Thyroid gland (tissue), 4 donors: Measurements from ENCODE around the gene LIN54. TPM values are rescaled to one million over a fixed set of nuclear protein-coding genes. Genes with fewer than 3 reads are reported as not detected.
A peak's percentile ranks its signal among the peaks of the same experiment; 100 is the strongest.

ENCODE experiments used
- DNase-seq, 2 donors: peaks; one replicate each; pipeline ENCODE4 v3.0.0-alpha.2; 2019
- H3K27ac ChIP-seq, 3 donors: fragments of 200-600 bp; sonication (generic); 1 replicate in 2 of 3; 2 replicates in 1 of 3; pipeline ENCODE4 v1.5.1; 2016 to 2019; ENCODE audit warnings: mild to moderate bottlenecking in 1 of 3, moderate library complexity in 1 of 3
- H3K27me3 ChIP-seq: fragments of 200-600 bp; sonication (generic); one replicate; pipeline ENCODE4 v1.5.1; 2019
- H3K36me3 ChIP-seq, 2 donors: fragments of 200-600 bp; sonication (generic); one replicate each; pipeline ENCODE4 v1.5.1; 2016 to 2019
- H3K4me1 ChIP-seq, 2 donors: fragments of 200-600 bp; sonication (generic); one replicate each; pipeline ENCODE4 v1.5.1; 2017 to 2019
- H3K4me3 ChIP-seq, 3 donors: fragments of 200-600 bp; sonication (generic); replicated peaks in 1 of 3; 1 replicate in 2 of 3; 2 replicates in 1 of 3; pipeline ENCODE4 v1.5.1; 2016; ENCODE audit warnings: mild to moderate bottlenecking in 1 of 3
- H3K9me3 ChIP-seq: fragments of 200-600 bp; sonication (generic); one replicate; pipeline ENCODE4 v1.5.1; 2017
- CTCF ChIP-seq, 6 experiments: fragments of 200-600 bp in 3 of 6; fragments of 450-650 bp in 3 of 6; sonication (generic) in 3 of 6; IDR thresholded peaks; one replicate each; pipeline ENCODE4 v1.5.1; 2016 to 2019; ENCODE audit warnings: antibody characterized with exemption in 6 of 6, mild to moderate bottlenecking in 2 of 6, inconsistent platforms in 1 of 6, moderate library complexity in 1 of 6
- POLR2A ChIP-seq, 2 donors: fragments of 450-650 bp; IDR thresholded peaks; one replicate each; pipeline ENCODE4 v1.6.1; 2017; ENCODE audit warnings: antibody characterized with exemption in 2 of 2, mild to moderate bottlenecking in 2 of 2, moderate library complexity in 1 of 2
- WGBS, 2 donors: methylation state at CpG; one replicate each; pipeline ENCODE4 v1.1.5; 2017; 5-methylcytosine and 5-hydroxymethylcytosine counted together
- intact Hi-C: fragments of 100-400 bp; cut with DNase I; formaldehyde crosslinking; loops from one replicate; pipeline ENCODE4 v1.15.1; 2023
- total RNA-seq, 4 donors: library from RNA; depleted of rRNA; stranded (reverse); fragments of >200 nt; gene quantifications; one replicate each; pipeline ENCODE4 v1.2.3, GENCODE V29; 2016

LIN54 gene
- total RNA-seq, 4 donors from 2014 or later: 14.8 to 20.8 (median 18.1) TPM

GRCh38 chr4:82893942-82894341, 116.7 kb downstream of the LIN54 start:
- WGBS, 2 donors: 77 to 79% methylated on average over 3 of the region's 3 CpGs
- Histone ChIP-seq H3K4me1 (peaks cover 17 to 18% of the 10 kb centered on the region in 2 donors), H3K9me3 (no peaks in the 10 kb centered on the region), H3K4me3 (no peak overlapping the region), H3K27me3 (no peaks in the 10 kb centered on the region), H3K36me3 (peaks cover 11 to 15% of the 10 kb centered on the region in 2 donors), H3K27ac (no peak overlapping the region)
- intact Hi-C loops: loop anchor here (5.0 kb wide), 2 partner anchors 118 to 138 kb away; partner anchors contain the start of gene LIN54
- no peak for DNase-seq
- no peak for TF ChIP-seq CTCF (IDR thresholded peaks at IDR 0.05)
- TF ChIP-seq POLR2A (IDR thresholded peaks at IDR 0.05): no peak

- no peak overlapping the region for H3K4me3 ChIP-seq
Observed at GRCh38 chr4:82892467-82892802, 118.2 kb downstream of the LIN54 start.

GRCh38 chr4:82891707-82892466, 118.7 kb downstream of the LIN54 start:
- peaks cover 11 to 15% of the 10 kb centered on the region in 2 donors for H3K36me3 ChIP-seq
- H3K4me3 ChIP-seq: peak overlapping the region; percentile 38 to 92 (median 70)
- peak overlapping the region; percentile 94 to 98 (median 98) for H3K27ac ChIP-seq
- no peak for TF ChIP-seq CTCF (IDR thresholded peaks at IDR 0.05)
- TF ChIP-seq POLR2A (IDR thresholded peaks at IDR 0.05): no peak
- no peaks in the 10 kb centered on the region for H3K27me3 ChIP-seq
- no peak for DNase-seq
- intact Hi-C loops: loop anchor here (5.0 kb wide), 2 partner anchors 120 to 140 kb away; partner anchors contain the start of gene LIN54
- peaks cover 13 to 14% of the 10 kb centered on the region in 2 donors for H3K4me1 ChIP-seq
- WGBS, 2 donors: 34 to 35% methylated on average over 7 of the region's 7 CpGs
- H3K9me3 ChIP-seq: no peaks in the 10 kb centered on the region

More at GRCh38 chr4:82892467-82892802, 118.2 kb downstream of the LIN54 start:
- intact Hi-C loops: loop anchor here (5.0 kb wide), 2 partner anchors 120 to 140 kb away; partner anchors contain the start of gene LIN54
- Histone ChIP-seq H3K27me3 (no peaks in the 10 kb centered on the region), H3K36me3 (peaks cover 11 to 15% of the 10 kb centered on the region in 2 donors), H3K27ac (no peak overlapping the region), H3K4me1 (peaks cover 13 to 17% of the 10 kb centered on the region in 2 donors), H3K9me3 (no peaks in the 10 kb centered on the region)
- TF ChIP-seq CTCF (IDR thresholded peaks at IDR 0.05): no peak
- TF ChIP-seq POLR2A (IDR thresholded peaks at IDR 0.05): no peak
- 81 to 91% methylated on average over 1 of the region's 1 CpG for whole genome bisulfite sequencing, 2 donors
- DNase-seq: no peak

GRCh38 chr4:82890901-82891706, 119.5 kb downstream of the LIN54 start, which contains the start of gene SEC31A:
TSS of gene SEC31A (minus strand) at chr4:82891153. CDS start at chr4:82881936, 9,217 bp downstream.
- Histone ChIP-seq H3K27me3 (no peaks in the 10 kb centered on the region), H3K36me3 (peaks cover 11 to 15% of the 10 kb centered on the region in 2 donors), H3K4me1 (peaks cover 13 to 15% of the 10 kb centered on the region in 2 donors), H3K9me3 (no peaks in the 10 kb centered on the region), H3K4me3 (peak within 1 kb of the TSS; percentile 70 to 92 (median 81)), H3K27ac (peak within 1 kb of the TSS; percentile 94 to 98 (median 98))
- DNase-seq: peak; percentile 96
- TF ChIP-seq CTCF (IDR thresholded peaks at IDR 0.05) (peak in 1 of 6 experiments; percentile 13), POLR2A (IDR thresholded peaks at IDR 0.05) (peak; percentile 42 to 96)
- 0% methylated on average over 38 to 40 of the region's 71 CpGs for WGBS, 2 donors
- intact Hi-C loops: loop anchor here (5.0 kb wide), 2 partner anchors 121 to 141 kb away; partner anchors contain the start of gene LIN54
